GM23338 (cell line): Measurements from ENCODE around the gene ARPC4. TPM values are rescaled to one million over a fixed set of nuclear protein-coding genes. Genes with fewer than 3 reads are reported as not detected.

ENCODE experiments used
- ATAC-seq: fragments of 200-7000 bp; cut with Tn5 transposase; 3 replicates; pipeline ENCODE4 v1.9.1; 2020
- DNase-seq: peaks from one replicate; pipeline ENCODE4 v3.0.0-alpha.2; 2015; ENCODE audit warnings: low spot score
- H2AFZ ChIP-seq: fragments of 200-600 bp; sonication (generic); 2 replicates; pipeline ENCODE4 v1.8.0; 2016; ENCODE audit warnings: antibody characterized with exemption, mild to moderate bottlenecking, moderate library complexity
- H3F3A ChIP-seq: fragments of 200-600 bp; sonication (generic); replicated peaks from 2 replicates; pipeline ENCODE4 v1.8.0; 2017; ENCODE audit warnings: antibody characterized with exemption, mixed run types, low read depth
- H3K27ac ChIP-seq: fragments of 200-600 bp; sonication (generic); 2 replicates; pipeline ENCODE4 v1.6.1; 2016; ENCODE audit warnings: low read depth
- H3K27me3 ChIP-seq: fragments of 200-600 bp; sonication (generic); 2 replicates; pipeline ENCODE4 v1.8.0; 2016; ENCODE audit warnings: mild to moderate bottlenecking, mixed run types, moderate library complexity; ENCODE audit not compliant: insufficient read depth
- H3K36me3 ChIP-seq: fragments of 200-600 bp; sonication (generic); 2 replicates; pipeline ENCODE4 v1.8.0; 2016; ENCODE audit warnings: mild to moderate bottlenecking; ENCODE audit not compliant: insufficient read depth
- H3K4me1 ChIP-seq: fragments of 200-600 bp; sonication (generic); 2 replicates; pipeline ENCODE4 v1.8.0; 2016; ENCODE audit warnings: mild to moderate bottlenecking, moderate library complexity; ENCODE audit not compliant: insufficient read depth
- H3K4me2 ChIP-seq: fragments of 200-600 bp; sonication (generic); 2 replicates; pipeline ENCODE4 v1.7.1; 2017; ENCODE audit warnings: mixed run types
- H3K4me3 ChIP-seq: fragments of 200-600 bp; sonication (generic); 2 replicates; pipeline ENCODE4 v1.6.1; 2016; ENCODE audit warnings: mixed run types
- H3K79me2 ChIP-seq: fragments of 200-600 bp; sonication (generic); replicated peaks from 2 replicates; pipeline ENCODE4 v1.8.0; 2017; ENCODE audit warnings: mild to moderate bottlenecking; ENCODE audit not compliant: insufficient read depth
- H3K9me2 ChIP-seq: fragments of 200-600 bp; sonication (generic); 2 replicates; pipeline ENCODE4 v1.8.0; 2017; ENCODE audit not compliant: insufficient read depth
- H4K20me1 ChIP-seq: fragments of 200-600 bp; sonication (generic); replicated peaks from 2 replicates; pipeline ENCODE4 v1.8.0; 2017; ENCODE audit warnings: mild to moderate bottlenecking; ENCODE audit not compliant: insufficient read depth
- H3K27ac Mint-ChIP-seq: 2 replicates; pipeline ENCODE4 v1.8.0; 2020; ENCODE audit warnings: inconsistent platforms, mild to moderate bottlenecking, moderate library complexity, mixed read lengths
- H3K27me3 Mint-ChIP-seq: 3 replicates; pipeline ENCODE4 v1.8.0; 2022; ENCODE audit warnings: low read depth, mild to moderate bottlenecking, moderate library complexity, mixed read lengths, inconsistent platforms; ENCODE audit not compliant: insufficient read depth, poor library complexity
- H3K36me3 Mint-ChIP-seq: 3 replicates; pipeline ENCODE4 v1.8.0; 2021; ENCODE audit warnings: low read depth, mild to moderate bottlenecking, inconsistent platforms, moderate library complexity, mixed read lengths
- H3K4me1 Mint-ChIP-seq: 3 replicates; pipeline ENCODE4 v1.8.0; 2020; ENCODE audit warnings: mild to moderate bottlenecking, inconsistent platforms, mixed read lengths
- H3K4me3 Mint-ChIP-seq: 3 replicates; pipeline ENCODE4 v1.8.0; 2021; ENCODE audit warnings: moderate library complexity, mild to moderate bottlenecking, inconsistent platforms, mixed read lengths
- H3K9me3 Mint-ChIP-seq: 3 replicates; pipeline ENCODE4 v1.8.0; 2020; ENCODE audit warnings: moderate library complexity, mild to moderate bottlenecking, inconsistent platforms, mixed read lengths
- CREB1 ChIP-seq: fragments of 250-450 bp; sonication (Bioruptor Pico); IDR thresholded peaks from 2 replicates; pipeline ENCODE4 v1.5.0; 2020; ENCODE audit warnings: low read depth, mild to moderate bottlenecking, moderate library complexity
- EZH2 ChIP-seq: fragments of 200-600 bp; sonication (generic); IDR thresholded peaks from one replicate; pipeline ENCODE4 v1.8.0; 2017; ENCODE audit warnings: antibody characterized with exemption, mild to moderate bottlenecking, low read depth; ENCODE audit not compliant: unreplicated experiment
- EZH2phosphoT487 ChIP-seq: fragments of 200-600 bp; sonication (generic); IDR thresholded peaks from one replicate; pipeline ENCODE4 v1.8.1; 2018; ENCODE audit warnings: antibody characterized with exemption; ENCODE audit not compliant: unreplicated experiment
- NANOG ChIP-seq: IDR thresholded peaks from 2 replicates; pipeline ENCODE4 v1.6.1; 2016; ENCODE audit warnings: antibody characterized with exemption, borderline replicate concordance
- STAT1 ChIP-seq: IDR thresholded peaks from one replicate; pipeline ENCODE4 v1.6.1; 2016; ENCODE audit warnings: antibody characterized with exemption; ENCODE audit not compliant: unreplicated experiment
- ZNF114 ChIP-seq: fragments of 250-450 bp; sonication (Bioruptor Pico); IDR thresholded peaks from 2 replicates; pipeline ENCODE4 v1.5.0; 2020; ENCODE audit warnings: mild to moderate bottlenecking, moderate library complexity
- polyA plus RNA-seq: library from polyadenylated mRNA; unstranded; fragments of >200 nt; fragmentation: Nextera tagmentation; extraction: Ambion mirVana; gene quantifications from 2 replicates; pipeline ENCODE4 v1.2.1, GENCODE V29; 2016
- total RNA-seq: library from RNA; depleted of rRNA; stranded (reverse); fragments of >200 nt; shearing (Covaris generic); gene quantifications from 2 replicates; pipeline ENCODE4 v1.2.3, GENCODE V29; 2014
- TF ChIP-seq, protein P1 (sequence below), 2 experiments: fragments of 200-600 bp in 1 of 2; sonication (generic) in 1 of 2; conservative IDR thresholded peaks; 2 replicates each; pipeline versions ENCODE4 v1.5.1 to v1.6.1; 2016 to 2017; ENCODE audit warnings: antibody characterized with exemption in 2 of 2, low read depth in 2 of 2, mild to moderate bottlenecking in 2 of 2, moderate library complexity in 1 of 2
- TF ChIP-seq, protein P2 (sequence below): IDR thresholded peaks from 2 replicates; pipeline ENCODE4 v1.6.1; 2016; ENCODE audit warnings: antibody characterized with exemption
- TF ChIP-seq, protein P3 (sequence below): fragments of 250-450 bp; sonication (Bioruptor Pico); IDR thresholded peaks from 2 replicates; pipeline ENCODE4 v1.5.0; 2020; ENCODE audit warnings: mild to moderate bottlenecking, moderate library complexity

ARPC4 gene
- total and polyA plus RNA-seq, 2 experiments from 2014 or later: 71.9 to 176 TPM

DNA sequence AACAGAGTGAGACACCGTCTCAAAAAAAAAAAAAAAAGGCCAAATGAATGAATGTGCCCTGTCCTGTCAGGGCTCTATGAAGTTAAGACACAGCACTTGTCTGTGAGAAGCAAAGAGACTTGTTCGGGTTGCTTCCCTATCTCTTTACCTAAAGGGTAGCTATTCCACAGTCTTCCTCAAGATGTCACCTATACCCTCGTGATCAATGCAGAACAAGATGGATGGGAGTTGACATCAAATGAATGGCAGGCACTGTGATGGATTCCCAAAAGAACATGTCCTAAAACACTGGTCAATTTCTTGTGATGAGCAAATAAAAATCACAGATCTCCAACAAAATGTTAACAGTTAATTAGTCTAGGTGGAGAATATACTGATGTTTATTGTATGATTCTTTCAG, 10.1 kb upstream of the ARPC4 start:
- peak; percentile 42; the same call in 2 of the 3 replicates for ATAC-seq
- Histone ChIP-seq H3K79me2 (no peaks in the 10 kb centered on the region), H3K9me2 (no peaks in the 10 kb centered on the region), H3K27me3 (no peaks in the 10 kb centered on the region), H3K4me1 (no peaks in the 10 kb centered on the region), H4K20me1 (no peaks in the 10 kb centered on the region; the same call in 1 of the 2 replicates), H3K4me2 (no peak overlapping the region), H3F3A (0 out of 2 replicates have a peak, but pooled peaks cover 8% of the 10 kb centered on the region), H3K27ac (no peak overlapping the region), H3K36me3 (peaks cover 6% of the 10 kb centered on the region; the same call in 1 of the 2 replicates), H3K4me3 (no peak overlapping the region), H2AFZ (no peak overlapping the region)
- no peaks in the 10 kb centered on the region for H3K9me3 Mint-ChIP-seq
- no peaks in the 10 kb centered on the region for H3K4me1 Mint-ChIP-seq
- H3K27ac Mint-ChIP-seq: no peak overlapping the region
- H3K4me3 Mint-ChIP-seq: no peak overlapping the region
- H3K36me3 Mint-ChIP-seq: peaks cover 60% of the 10 kb centered on the region
- no peak for TF ChIP-seq STAT1
- TF ChIP-seq, protein P1, sequence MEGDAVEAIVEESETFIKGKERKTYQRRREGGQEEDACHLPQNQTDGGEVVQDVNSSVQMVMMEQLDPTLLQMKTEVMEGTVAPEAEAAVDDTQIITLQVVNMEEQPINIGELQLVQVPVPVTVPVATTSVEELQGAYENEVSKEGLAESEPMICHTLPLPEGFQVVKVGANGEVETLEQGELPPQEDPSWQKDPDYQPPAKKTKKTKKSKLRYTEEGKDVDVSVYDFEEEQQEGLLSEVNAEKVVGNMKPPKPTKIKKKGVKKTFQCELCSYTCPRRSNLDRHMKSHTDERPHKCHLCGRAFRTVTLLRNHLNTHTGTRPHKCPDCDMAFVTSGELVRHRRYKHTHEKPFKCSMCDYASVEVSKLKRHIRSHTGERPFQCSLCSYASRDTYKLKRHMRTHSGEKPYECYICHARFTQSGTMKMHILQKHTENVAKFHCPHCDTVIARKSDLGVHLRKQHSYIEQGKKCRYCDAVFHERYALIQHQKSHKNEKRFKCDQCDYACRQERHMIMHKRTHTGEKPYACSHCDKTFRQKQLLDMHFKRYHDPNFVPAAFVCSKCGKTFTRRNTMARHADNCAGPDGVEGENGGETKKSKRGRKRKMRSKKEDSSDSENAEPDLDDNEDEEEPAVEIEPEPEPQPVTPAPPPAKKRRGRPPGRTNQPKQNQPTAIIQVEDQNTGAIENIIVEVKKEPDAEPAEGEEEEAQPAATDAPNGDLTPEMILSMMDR (conservative IDR thresholded peaks at IDR 0.05; ENCODE audit: low read depth in 2 of 2): peak; percentile 34 to 51; a peak in 3 of 4 replicates
- peaks cover 12% of the 10 kb centered on the region for H3K27me3 Mint-ChIP-seq
- DNase-seq: peak; percentile 31

DNA sequence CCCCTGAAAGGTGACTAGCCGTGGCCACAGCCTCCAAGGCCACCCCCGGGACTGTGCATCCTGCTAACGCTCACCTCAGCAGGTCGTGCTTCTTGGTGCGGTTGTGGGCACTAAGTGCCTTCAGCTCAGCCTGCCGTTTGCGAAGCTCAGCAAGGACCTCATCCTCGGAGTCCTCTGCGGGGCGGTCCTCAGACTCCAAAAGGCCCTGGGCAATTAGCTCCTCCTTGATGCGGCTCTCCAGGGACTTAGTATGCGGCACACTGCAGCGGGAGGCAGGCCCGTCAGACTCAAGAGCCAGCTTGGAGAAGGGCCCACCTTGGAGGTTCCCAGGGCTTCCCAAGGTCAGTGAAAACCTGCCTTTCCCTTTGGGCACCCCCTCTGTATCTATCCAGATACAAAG, 8.9 kb upstream of the ARPC4 start:
- Mint-ChIP-seq H3K27me3 (peaks cover 4% of the 10 kb centered on the region), H3K9me3 (no peaks in the 10 kb centered on the region), H3K27ac (no peak overlapping the region), H3K4me3 (no peak overlapping the region), H3K36me3 (peaks cover 68% of the 10 kb centered on the region), H3K4me1 (no peaks in the 10 kb centered on the region)
- peaks cover 8% of the 10 kb centered on the region; the same call in 1 of the 2 replicates for H3K36me3 ChIP-seq
- no peak for DNase-seq
- ATAC-seq: no peak
- H3K27me3 ChIP-seq: no peaks in the 10 kb centered on the region
- no peaks in the 10 kb centered on the region for H3K4me1 ChIP-seq
- no peak overlapping the region for H3K4me2 ChIP-seq
- no peak overlapping the region for H3K4me3 ChIP-seq
- H3K9me2 ChIP-seq: no peaks in the 10 kb centered on the region
- no peak overlapping the region for H3K27ac ChIP-seq
- H2AFZ ChIP-seq: no peak overlapping the region
- H4K20me1 ChIP-seq: no peaks in the 10 kb centered on the region; the same call in 1 of the 2 replicates
- 0 out of 2 replicates have a peak, but pooled peaks cover 8% of the 10 kb centered on the region for H3F3A ChIP-seq
- no peaks in the 10 kb centered on the region for H3K79me2 ChIP-seq
- TF ChIP-seq NANOG (no peak), EZH2phosphoT487 (no peak), ZNF114 (CRISPR knock-in tag) (no peak), EZH2 (no peak), CREB1 (CRISPR knock-in tag) (no peak)
- TF ChIP-seq, protein P2, sequence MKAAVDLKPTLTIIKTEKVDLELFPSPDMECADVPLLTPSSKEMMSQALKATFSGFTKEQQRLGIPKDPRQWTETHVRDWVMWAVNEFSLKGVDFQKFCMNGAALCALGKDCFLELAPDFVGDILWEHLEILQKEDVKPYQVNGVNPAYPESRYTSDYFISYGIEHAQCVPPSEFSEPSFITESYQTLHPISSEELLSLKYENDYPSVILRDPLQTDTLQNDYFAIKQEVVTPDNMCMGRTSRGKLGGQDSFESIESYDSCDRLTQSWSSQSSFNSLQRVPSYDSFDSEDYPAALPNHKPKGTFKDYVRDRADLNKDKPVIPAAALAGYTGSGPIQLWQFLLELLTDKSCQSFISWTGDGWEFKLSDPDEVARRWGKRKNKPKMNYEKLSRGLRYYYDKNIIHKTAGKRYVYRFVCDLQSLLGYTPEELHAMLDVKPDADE: no peak
- TF ChIP-seq, protein P3, sequence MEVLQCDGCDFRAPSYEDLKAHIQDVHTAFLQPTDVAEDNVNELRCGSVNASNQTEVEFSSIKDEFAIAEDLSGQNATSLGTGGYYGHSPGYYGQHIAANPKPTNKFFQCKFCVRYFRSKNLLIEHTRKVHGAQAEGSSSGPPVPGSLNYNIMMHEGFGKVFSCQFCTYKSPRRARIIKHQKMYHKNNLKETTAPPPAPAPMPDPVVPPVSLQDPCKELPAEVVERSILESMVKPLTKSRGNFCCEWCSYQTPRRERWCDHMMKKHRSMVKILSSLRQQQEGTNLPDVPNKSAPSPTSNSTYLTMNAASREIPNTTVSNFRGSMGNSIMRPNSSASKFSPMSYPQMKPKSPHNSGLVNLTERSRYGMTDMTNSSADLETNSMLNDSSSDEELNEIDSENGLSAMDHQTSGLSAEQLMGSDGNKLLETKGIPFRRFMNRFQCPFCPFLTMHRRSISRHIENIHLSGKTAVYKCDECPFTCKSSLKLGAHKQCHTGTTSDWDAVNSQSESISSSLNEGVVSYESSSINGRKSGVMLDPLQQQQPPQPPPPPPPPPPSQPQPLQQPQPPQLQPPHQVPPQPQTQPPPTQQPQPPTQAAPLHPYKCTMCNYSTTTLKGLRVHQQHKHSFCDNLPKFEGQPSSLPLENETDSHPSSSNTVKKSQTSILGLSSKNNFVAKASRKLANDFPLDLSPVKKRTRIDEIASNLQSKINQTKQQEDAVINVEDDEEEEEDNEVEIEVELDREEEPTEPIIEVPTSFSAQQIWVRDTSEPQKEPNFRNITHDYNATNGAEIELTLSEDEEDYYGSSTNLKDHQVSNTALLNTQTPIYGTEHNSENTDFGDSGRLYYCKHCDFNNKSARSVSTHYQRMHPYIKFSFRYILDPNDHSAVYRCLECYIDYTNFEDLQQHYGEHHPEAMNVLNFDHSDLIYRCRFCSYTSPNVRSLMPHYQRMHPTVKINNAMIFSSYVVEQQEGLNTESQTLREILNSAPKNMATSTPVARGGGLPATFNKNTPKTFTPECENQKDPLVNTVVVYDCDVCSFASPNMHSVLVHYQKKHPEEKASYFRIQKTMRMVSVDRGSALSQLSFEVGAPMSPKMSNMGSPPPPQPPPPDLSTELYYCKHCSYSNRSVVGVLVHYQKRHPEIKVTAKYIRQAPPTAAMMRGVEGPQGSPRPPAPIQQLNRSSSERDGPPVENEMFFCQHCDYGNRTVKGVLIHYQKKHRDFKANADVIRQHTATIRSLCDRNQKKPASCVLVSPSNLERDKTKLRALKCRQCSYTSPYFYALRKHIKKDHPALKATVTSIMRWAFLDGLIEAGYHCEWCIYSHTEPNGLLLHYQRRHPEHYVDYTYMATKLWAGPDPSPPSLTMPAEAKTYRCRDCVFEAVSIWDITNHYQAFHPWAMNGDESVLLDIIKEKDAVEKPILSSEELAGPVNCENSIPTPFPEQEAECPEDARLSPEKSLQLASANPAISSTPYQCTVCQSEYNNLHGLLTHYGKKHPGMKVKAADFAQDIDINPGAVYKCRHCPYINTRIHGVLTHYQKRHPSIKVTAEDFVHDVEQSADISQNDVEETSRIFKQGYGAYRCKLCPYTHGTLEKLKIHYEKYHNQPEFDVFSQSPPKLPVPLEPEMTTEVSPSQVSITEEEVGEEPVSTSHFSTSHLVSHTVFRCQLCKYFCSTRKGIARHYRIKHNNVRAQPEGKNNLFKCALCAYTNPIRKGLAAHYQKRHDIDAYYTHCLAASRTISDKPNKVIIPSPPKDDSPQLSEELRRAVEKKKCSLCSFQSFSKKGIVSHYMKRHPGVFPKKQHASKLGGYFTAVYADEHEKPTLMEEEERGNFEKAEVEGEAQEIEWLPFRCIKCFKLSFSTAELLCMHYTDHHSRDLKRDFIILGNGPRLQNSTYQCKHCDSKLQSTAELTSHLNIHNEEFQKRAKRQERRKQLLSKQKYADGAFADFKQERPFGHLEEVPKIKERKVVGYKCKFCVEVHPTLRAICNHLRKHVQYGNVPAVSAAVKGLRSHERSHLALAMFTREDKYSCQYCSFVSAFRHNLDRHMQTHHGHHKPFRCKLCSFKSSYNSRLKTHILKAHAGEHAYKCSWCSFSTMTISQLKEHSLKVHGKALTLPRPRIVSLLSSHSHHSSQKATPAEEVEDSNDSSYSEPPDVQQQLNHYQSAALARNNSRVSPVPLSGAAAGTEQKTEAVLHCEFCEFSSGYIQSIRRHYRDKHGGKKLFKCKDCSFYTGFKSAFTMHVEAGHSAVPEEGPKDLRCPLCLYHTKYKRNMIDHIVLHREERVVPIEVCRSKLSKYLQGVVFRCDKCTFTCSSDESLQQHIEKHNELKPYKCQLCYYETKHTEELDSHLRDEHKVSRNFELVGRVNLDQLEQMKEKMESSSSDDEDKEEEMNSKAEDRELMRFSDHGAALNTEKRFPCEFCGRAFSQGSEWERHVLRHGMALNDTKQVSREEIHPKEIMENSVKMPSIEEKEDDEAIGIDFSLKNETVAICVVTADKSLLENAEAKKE (CRISPR knock-in tag): no peak
